HepG2 (cell line): ENCODE results near the gene BCL2L1. TPM values are rescaled to one million over a fixed set of nuclear protein-coding genes. Genes with fewer than 3 reads are reported as not detected.

Source experiments
- E2F1 ChIP-seq: sonication (generic); formaldehyde crosslinking; IDR thresholded peaks from 2 replicates; pipeline ENCODE4 v1.5.0; 2020; ENCODE audit warnings: missing genetic modification reagents
- EEA1 ChIP-seq: sonication (generic); formaldehyde crosslinking; IDR thresholded peaks from 2 replicates; pipeline ENCODE4 v1.5.1; 2020; ENCODE audit warnings: mild to moderate bottlenecking, missing genetic modification reagents, borderline replicate concordance
- MAF1 ChIP-seq: sonication (generic); formaldehyde crosslinking; IDR thresholded peaks from 2 replicates; pipeline ENCODE4 v1.5.0; 2020; ENCODE audit warnings: missing genetic modification reagents, borderline replicate concordance
- RAD51 ChIP-seq: fragments of 450-650 bp; IDR thresholded peaks from 2 replicates; pipeline ENCODE4 v1.6.1; 2016; ENCODE audit warnings: borderline replicate concordance
- REPIN1 ChIP-seq: sonication (generic); formaldehyde crosslinking; IDR thresholded peaks from 2 replicates; pipeline ENCODE4 v1.8.0; 2022; ENCODE audit warnings: missing genetic modification reagents, low read depth, mild to moderate bottlenecking, borderline replicate concordance
- SRSF9 ChIP-seq: fragments of 200-400 bp; formaldehyde crosslinking; IDR thresholded peaks from 2 replicates; pipeline ENCODE4 v1.6.1; 2018; ENCODE audit warnings: borderline replicate concordance, mild to moderate bottlenecking, low read depth, low read length; ENCODE audit not compliant: insufficient read depth, poor library complexity, severe bottlenecking
- TBP ChIP-seq: sonication (generic); formaldehyde crosslinking; IDR thresholded peaks from 2 replicates; pipeline ENCODE4 v1.5.0; 2020; ENCODE audit warnings: missing genetic modification reagents
- ZBTB20 ChIP-seq: sonication (generic); formaldehyde crosslinking; IDR thresholded peaks from 2 replicates; pipeline ENCODE4 v1.8.1; 2023; ENCODE audit warnings: missing genetic modification reagents, low read depth, mild to moderate bottlenecking, borderline replicate concordance
- ZBTB39 ChIP-seq: sonication (generic); formaldehyde crosslinking; IDR thresholded peaks from 2 replicates; pipeline ENCODE4 v1.5.0; 2020; ENCODE audit warnings: missing genetic modification reagents
- ZEB1 ChIP-seq: IDR thresholded peaks from 2 replicates; pipeline ENCODE4 v1.6.1; 2012; ENCODE audit warnings: mild to moderate bottlenecking, low read depth, inconsistent platforms; ENCODE audit not compliant: insufficient replicate concordance
- ZNF234 ChIP-seq: sonication (generic); formaldehyde crosslinking; conservative IDR thresholded peaks from 2 replicates; pipeline ENCODE4 v1.5.1; 2020; ENCODE audit warnings: mild to moderate bottlenecking, missing genetic modification reagents
- ZNF281 ChIP-seq: sonication (generic); formaldehyde crosslinking; IDR thresholded peaks from 2 replicates; pipeline ENCODE4 v1.4.0; 2020; ENCODE audit warnings: missing genetic modification reagents, borderline replicate concordance
- ZNF382 ChIP-seq: sonication (generic); formaldehyde crosslinking; IDR thresholded peaks from 2 replicates; pipeline ENCODE4 v1.5.0; 2020; ENCODE audit warnings: missing genetic modification reagents, mild to moderate bottlenecking, borderline replicate concordance
- ZNF552 ChIP-seq: sonication (generic); formaldehyde crosslinking; IDR thresholded peaks from 2 replicates; pipeline ENCODE4 v1.9.0; 2022; ENCODE audit warnings: missing genetic modification reagents, mild to moderate bottlenecking, borderline replicate concordance
- ZNF562 ChIP-seq: sonication (generic); formaldehyde crosslinking; IDR thresholded peaks from 2 replicates; pipeline ENCODE4 v1.8.0; 2022; ENCODE audit warnings: missing genetic modification reagents, borderline replicate concordance
- ZNF615 ChIP-seq: sonication (generic); formaldehyde crosslinking; IDR thresholded peaks from 2 replicates; pipeline ENCODE4 v1.5.0; 2020; ENCODE audit warnings: mild to moderate bottlenecking, missing genetic modification reagents, borderline replicate concordance
- ZNF616 ChIP-seq: sonication (generic); formaldehyde crosslinking; IDR thresholded peaks from 2 replicates; pipeline ENCODE4 v1.5.0; 2020; ENCODE audit warnings: low read depth, mild to moderate bottlenecking, missing genetic modification reagents
- ZNF709 ChIP-seq: sonication (generic); formaldehyde crosslinking; IDR thresholded peaks from 2 replicates; pipeline ENCODE4 v1.5.0; 2020; ENCODE audit warnings: mild to moderate bottlenecking, missing genetic modification reagents
- ZXDC ChIP-seq: sonication (generic); formaldehyde crosslinking; IDR thresholded peaks from 2 replicates; pipeline ENCODE4 v1.5.0; 2020; ENCODE audit warnings: mild to moderate bottlenecking, missing genetic modification reagents
- polyA plus RNA-seq, 8 experiments: library from polyadenylated mRNA; depleted of rRNA in 3 of 8; stranded (reverse) in 7 of 8; unstranded in 1 of 8; fragments of >200 nt; fragmentation: Illumina TruSeq in 4 of 8; extraction: Trizol in 4 of 8; gene quantifications; 2 replicates each; pipeline versions ENCODE4 v1.2.1 to v1.2.3, GENCODE V29; 2011 to 2016; ENCODE audit warnings: low read depth in 4 of 8, missing spikeins in 1 of 8, mixed read lengths in 1 of 8; ENCODE audit not compliant: insufficient read depth in 1 of 8
- total RNA-seq, 5 experiments: library from RNA; depleted of rRNA; stranded (reverse); fragments of >200 nt; fragmentation: Illumina TruSeq; extraction: Trizol; gene quantifications; 2 replicates each; pipeline ENCODE4 v1.2.3, GENCODE V29; 2016; ENCODE audit warnings: low read depth in 1 of 5

BCL2L1 gene
- total and polyA plus RNA-seq, 2 of the 13 experiments (the other 11 are each of a cell fraction or from before 2014, with no cell fraction given), result 164 to 258 TPM

GRCh38 chr20:31663838-31664695 is 58.6 kb downstream of the BCL2L1 start (continued):
- TF ChIP-seq MAF1 (CRISPR knock-in tag) (no peak), TBP (no peak), E2F1 (CRISPR knock-in tag) (no peak; the same call in 1 of the 2 replicates), SRSF9 (no peak), ZXDC (CRISPR knock-in tag) (peak; percentile 6; the same call in 1 of the 2 replicates), EEA1 (CRISPR knock-in tag) (peak; percentile 26; the same call in 1 of the 2 replicates), ZNF281 (peak; percentile 98), ZNF616 (CRISPR knock-in tag) (no peak), ZNF552 (CRISPR knock-in tag) (0 out of 2 replicates have a peak, but pooled peaks have one; percentile 18), ZBTB39 (CRISPR knock-in tag) (peak; percentile 33; the same call in 1 of the 2 replicates), RAD51 (no peak), ZEB1 (peak; percentile 76), ZNF709 (CRISPR knock-in tag) (peak; percentile 28; the same call in 1 of the 2 replicates), ZNF382 (CRISPR knock-in tag) (no peak), ZNF615 (CRISPR knock-in tag) (no peak), ZNF234 (CRISPR knock-in tag) (0 out of 2 replicates have a peak, but pooled peaks have one; percentile 35), REPIN1 (CRISPR knock-in tag) (peak; percentile 94), ZNF562 (CRISPR knock-in tag) (no peak), ZBTB20 (peak; percentile 85; the same call in 1 of the 2 replicates)
